BE2C (cell line): ENCODE measurements around the gene SCART1.
"Not testable (repeated sequence)": the region's sequence is repeated elsewhere in the genome, so short reads cannot be mapped to it uniquely, and the experiment has no call there.

Experiments
- DNase-seq: peaks from one replicate; pipeline ENCODE4 v3.0.0-alpha.2; 2020
- H3K27me3 ChIP-seq: fragments of 250-450 bp; sonication (Bioruptor Pico); 2 replicates; pipeline ENCODE4 v1.5.1; 2020; ENCODE audit warnings: mild to moderate bottlenecking
- H3K36me3 ChIP-seq: fragments of 250-450 bp; sonication (Bioruptor Pico); 2 replicates; pipeline ENCODE4 v1.5.1; 2020; ENCODE audit warnings: mild to moderate bottlenecking
- H3K4me1 ChIP-seq: fragments of 250-450 bp; sonication (Bioruptor Pico); 2 replicates; pipeline ENCODE4 v1.5.1; 2020
- H3K4me3 ChIP-seq: 2 replicates; pipeline ENCODE4 v1.5.1; 2011; ENCODE audit warnings: low read depth, low read length
- H3K9me3 ChIP-seq: fragments of 250-450 bp; sonication (Bioruptor Pico); 2 replicates; pipeline ENCODE4 v1.5.1; 2020
- CTCF ChIP-seq: IDR thresholded peaks from 2 replicates; pipeline ENCODE4 v1.5.1; 2012; ENCODE audit warnings: mild to moderate bottlenecking, low read depth, low read length

The SCART1 gene

GRCh38 chr10:133465950-133466474 lies 12.3 kb downstream of the SCART1 start:
- Histone ChIP-seq H3K4me1 (no peaks in the 10 kb centered on the region), H3K4me3 (no peak overlapping the region), H3K36me3 (no peaks in the 10 kb centered on the region), H3K27me3 (no peaks in the 10 kb centered on the region), H3K9me3 (no peaks in the 10 kb centered on the region)
- no peak for DNase-seq
- no peak for TF ChIP-seq CTCF

GRCh38 chr10:133466683-133467275 lies 13.0 kb downstream of the SCART1 start:
- no peak for DNase-seq
- no peak for TF ChIP-seq CTCF

GRCh38 chr10:133467286-133467911 lies 13.7 kb downstream of the SCART1 start:
- no peak for TF ChIP-seq CTCF
- Histone ChIP-seq H3K4me1 (no peaks in the 10 kb centered on the region), H3K36me3 (no peaks in the 10 kb centered on the region), H3K9me3 (no peaks in the 10 kb centered on the region), H3K4me3 (no peak overlapping the region), H3K27me3 (no peaks in the 10 kb centered on the region)
- no peak for DNase-seq

More at GRCh38 chr10:133466683-133467275, 13.0 kb downstream of the SCART1 start:
- Histone ChIP-seq H3K36me3 (no peaks in the 10 kb centered on the region), H3K4me3 (no peak overlapping the region), H3K9me3 (no peaks in the 10 kb centered on the region), H3K27me3 (no peaks in the 10 kb centered on the region), H3K4me1 (no peaks in the 10 kb centered on the region)

GRCh38 chr10:133469205-133469604 lies 15.5 kb downstream of the SCART1 start:
- not testable (repeated sequence) for H3K9me3 ChIP-seq, DNase-seq

GRCh38 chr10:133471300-133472109 lies 17.8 kb downstream of the SCART1 start:
- TF ChIP-seq CTCF: no peak
- no peaks in the 10 kb centered on the region for H3K36me3 ChIP-seq
- no peak for DNase-seq
- no peak overlapping the region for H3K4me3 ChIP-seq
- H3K9me3 ChIP-seq: no peaks in the 10 kb centered on the region
- H3K4me1 ChIP-seq: no peaks in the 10 kb centered on the region
- H3K27me3 ChIP-seq: no peaks in the 10 kb centered on the region

More at GRCh38 chr10:133469205-133469604, 15.5 kb downstream of the SCART1 start:
- not testable (repeated sequence) for H3K36me3 ChIP-seq, H3K4me3 ChIP-seq, H3K4me1 ChIP-seq, H3K27me3 ChIP-seq

GRCh38 chr10:133473270-133473669 lies 19.5 kb downstream of the SCART1 start:
- no peak overlapping the region for H3K4me3 ChIP-seq
- no peaks in the 10 kb centered on the region for H3K4me1 ChIP-seq
- H3K27me3 ChIP-seq: no peaks in the 10 kb centered on the region
- TF ChIP-seq CTCF: no peak
- H3K9me3 ChIP-seq: no peaks in the 10 kb centered on the region
- H3K36me3 ChIP-seq: no peaks in the 10 kb centered on the region
- DNase-seq: no peak
